AG08396 (cell line): ENCODE results near the gene KCNK3.
"Not testable (repeated sequence)": the region's sequence is repeated elsewhere in the genome, so short reads cannot be mapped to it uniquely, and the experiment has no call there.

ENCODE experiments used
- DNase-seq: peaks from one replicate; pipeline ENCODE4 v3.0.0; 2012; ENCODE audit warnings: low spot score, mixed read lengths

The KCNK3 gene

GRCh38 chr2:26665296-26665695 is 27.2 kb upstream of the KCNK3 start:
- DNase-seq, result not testable (repeated sequence)

- peak; percentile 35 for DNase-seq
These were observed 25.9 kb upstream of the KCNK3 start for GRCh38 chr2:26666671-26667070.

- no peak for DNase-seq
These were observed 24.5 kb upstream of the KCNK3 start for GRCh38 chr2:26668041-26668440.

- DNase-seq, result no peak
These were observed 23.4 kb upstream of the KCNK3 start for GRCh38 chr2:26668856-26669750.

GRCh38 chr2:26670171-26670570 is 22.4 kb upstream of the KCNK3 start:
- DNase-seq, result no peak

GRCh38 chr2:26670931-26671460 is 21.5 kb upstream of the KCNK3 start:
- no peak for DNase-seq

GRCh38 chr2:26671691-26672090 is 20.8 kb upstream of the KCNK3 start:
- DNase-seq, result no peak

GRCh38 chr2:26672112-26672817 is 20.3 kb upstream of the KCNK3 start:
- DNase-seq, result no peak

GRCh38 chr2:26672818-26673393 is 19.6 kb upstream of the KCNK3 start:
- DNase-seq, result no peak

GRCh38 chr2:26674002-26674751 is 18.3 kb upstream of the KCNK3 start:
- no peak for DNase-seq

GRCh38 chr2:26674771-26675170 is 17.8 kb upstream of the KCNK3 start:
- DNase-seq, result no peak

GRCh38 chr2:26675651-26676255 is 16.8 kb upstream of the KCNK3 start:
- DNase-seq, result no peak

- no peak for DNase-seq
These were observed 14.5 kb upstream of the KCNK3 start for GRCh38 chr2:26678035-26678434.

GRCh38 chr2:26679867-26680266 is 12.7 kb upstream of the KCNK3 start:
- no peak for DNase-seq

GRCh38 chr2:26681656-26682055 is 10.9 kb upstream of the KCNK3 start:
- no peak for DNase-seq

GRCh38 chr2:26682155-26682554 is 10.4 kb upstream of the KCNK3 start:
- no peak for DNase-seq

- no peak for DNase-seq
These were observed 8.9 kb upstream of the KCNK3 start for GRCh38 chr2:26683583-26683982.

- no peak for DNase-seq
These were observed 7.2 kb upstream of the KCNK3 start for GRCh38 chr2:26685341-26685740.

- DNase-seq, result no peak
These were observed 6.3 kb upstream of the KCNK3 start for GRCh38 chr2:26685989-26686839.

GRCh38 chr2:26687328-26687727 is 5.2 kb upstream of the KCNK3 start:
- no peak for DNase-seq

GRCh38 chr2:26687801-26688200 is 4.7 kb upstream of the KCNK3 start:
- DNase-seq, result no peak
